Stimulated activated naive CD4-positive, alpha-beta T cell (primary cell): ENCODE results near the gene PLA2G4F.

Experiments used
- DNase-seq, 6 experiments: peaks; one replicate each; lab custom pipeline; 2025; lab: John Stamatoyannopoulos, UW

PLA2G4F gene

GRCh38 chr15:42131826-42132806, 24.3 kb downstream of the PLA2G4F start:
- DNase-seq: no peak

- no peak for DNase-seq
These were observed 25.4 kb downstream of the PLA2G4F start for GRCh38 chr15:42131006-42131405.

GRCh38 chr15:42130246-42130986, 26.0 kb downstream of the PLA2G4F start:
- DNase-seq: no peak

- DNase-seq: no peak
These were observed 27.1 kb downstream of the PLA2G4F start for GRCh38 chr15:42129364-42129763.

GRCh38 chr15:42128476-42128875, 28.0 kb downstream of the PLA2G4F start:
- no peak for DNase-seq

- DNase-seq: no peak
These were observed 32.9 kb downstream of the PLA2G4F start for GRCh38 chr15:42123546-42123945.

- DNase-seq: no peak
These were observed 34.8 kb downstream of the PLA2G4F start for GRCh38 chr15:42121682-42122081.

- DNase-seq: no peak
These were observed 35.4 kb downstream of the PLA2G4F start for GRCh38 chr15:42121021-42121420.

- DNase-seq: no peak
These were observed 36.2 kb downstream of the PLA2G4F start for GRCh38 chr15:42120285-42120684.

- no peak for DNase-seq
These were observed 37.0 kb downstream of the PLA2G4F start for GRCh38 chr15:42119446-42119760.

GRCh38 chr15:42118650-42119445, 37.6 kb downstream of the PLA2G4F start:
- DNase-seq: peak in 1 of 6 experiments; percentile 2

- no peak for DNase-seq
These were observed 44.5 kb downstream of the PLA2G4F start for GRCh38 chr15:42111924-42112323.

- DNase-seq: no peak
These were observed 46.1 kb downstream of the PLA2G4F start for GRCh38 chr15:42110367-42110766.

- no peak for DNase-seq
These were observed 47.6 kb downstream of the PLA2G4F start for GRCh38 chr15:42108806-42109205.

- DNase-seq: no peak
These were observed 48.2 kb downstream of the PLA2G4F start for GRCh38 chr15:42108189-42108588.

- no peak for DNase-seq
These were observed 49.0 kb downstream of the PLA2G4F start for GRCh38 chr15:42107473-42107872.

- no peak for DNase-seq
These were observed 50.1 kb downstream of the PLA2G4F start for GRCh38 chr15:42106288-42106687.

GRCh38 chr15:42104095-42104891, 52.1 kb downstream of the PLA2G4F start:
- DNase-seq: no peak

GRCh38 chr15:42102646-42103235, 53.7 kb downstream of the PLA2G4F start:
- no peak for DNase-seq

GRCh38 chr15:42101861-42102260, 54.6 kb downstream of the PLA2G4F start:
- DNase-seq: no peak
